Coronary artery (tissue), 2 donors: ENCODE results near the gene ARGLU1.

Experiments used
- DNase-seq: peaks from one replicate; pipeline ENCODE4 v3.0.0-alpha.2; 2017; ENCODE audit warnings: low spot score
- H3K27ac ChIP-seq, 2 donors: fragments of 200-600 bp; sonication (generic); one replicate each; pipeline ENCODE4 v1.5.1; 2016 to 2019
- H3K4me3 ChIP-seq: fragments of 200-600 bp; sonication (generic); 2 replicates; pipeline ENCODE4 v1.5.1; 2016; ENCODE audit warnings: mild to moderate bottlenecking, moderate library complexity
- TF ChIP-seq, protein P1 (sequence below): fragments of 200-600 bp; sonication (generic); IDR thresholded peaks from one replicate; pipeline ENCODE4 v1.5.1; 2019; ENCODE audit warnings: antibody characterized with exemption

ARGLU1 gene

DNA sequence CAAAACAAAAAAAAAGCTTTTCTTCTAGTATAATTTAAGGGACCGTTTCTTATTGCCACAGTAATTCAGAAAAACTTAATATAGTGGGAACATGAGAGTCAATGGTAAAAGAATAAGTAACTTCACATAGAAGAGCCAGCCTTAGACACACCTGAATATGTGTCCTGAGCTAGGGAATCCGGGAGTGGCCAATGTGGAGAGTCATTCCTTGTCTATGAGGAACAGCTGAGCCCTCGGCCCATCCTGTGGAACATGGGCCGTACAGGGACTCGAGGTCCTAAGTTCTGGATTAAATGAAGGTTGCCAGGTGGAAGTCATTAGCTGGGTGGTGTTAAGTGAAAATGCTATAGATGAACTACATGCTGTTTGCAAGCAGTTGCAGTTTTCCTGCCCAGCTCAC lies 64.7 kb downstream of the ARGLU1 start:
- Histone ChIP-seq H3K27ac (no peak overlapping the region), H3K4me3 (no peak overlapping the region)
- no peak for DNase-seq
- TF ChIP-seq, protein P1, sequence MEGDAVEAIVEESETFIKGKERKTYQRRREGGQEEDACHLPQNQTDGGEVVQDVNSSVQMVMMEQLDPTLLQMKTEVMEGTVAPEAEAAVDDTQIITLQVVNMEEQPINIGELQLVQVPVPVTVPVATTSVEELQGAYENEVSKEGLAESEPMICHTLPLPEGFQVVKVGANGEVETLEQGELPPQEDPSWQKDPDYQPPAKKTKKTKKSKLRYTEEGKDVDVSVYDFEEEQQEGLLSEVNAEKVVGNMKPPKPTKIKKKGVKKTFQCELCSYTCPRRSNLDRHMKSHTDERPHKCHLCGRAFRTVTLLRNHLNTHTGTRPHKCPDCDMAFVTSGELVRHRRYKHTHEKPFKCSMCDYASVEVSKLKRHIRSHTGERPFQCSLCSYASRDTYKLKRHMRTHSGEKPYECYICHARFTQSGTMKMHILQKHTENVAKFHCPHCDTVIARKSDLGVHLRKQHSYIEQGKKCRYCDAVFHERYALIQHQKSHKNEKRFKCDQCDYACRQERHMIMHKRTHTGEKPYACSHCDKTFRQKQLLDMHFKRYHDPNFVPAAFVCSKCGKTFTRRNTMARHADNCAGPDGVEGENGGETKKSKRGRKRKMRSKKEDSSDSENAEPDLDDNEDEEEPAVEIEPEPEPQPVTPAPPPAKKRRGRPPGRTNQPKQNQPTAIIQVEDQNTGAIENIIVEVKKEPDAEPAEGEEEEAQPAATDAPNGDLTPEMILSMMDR = no peak

DNA sequence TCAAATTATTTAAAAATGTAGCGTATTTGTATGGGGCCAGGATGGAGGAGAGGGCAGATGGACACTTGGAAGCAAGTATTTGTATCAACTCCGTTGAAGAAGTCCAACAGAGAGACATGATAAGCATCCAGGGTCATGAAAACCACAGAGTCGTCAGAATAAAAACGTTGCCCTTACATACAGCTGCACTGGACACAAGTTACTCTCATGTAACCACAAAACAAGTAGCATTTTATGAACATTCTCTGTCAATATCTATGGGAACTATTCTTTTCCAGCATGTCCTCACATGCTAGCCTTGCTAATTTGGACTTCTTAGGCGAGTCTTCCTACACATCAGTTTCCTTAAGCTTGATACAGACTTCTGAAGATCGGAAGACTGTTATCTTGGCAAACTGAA lies 67.5 kb downstream of the ARGLU1 start:
- TF ChIP-seq, protein P1 = no peak
- no peak overlapping the region for H3K4me3 ChIP-seq
- DNase-seq = no peak
- no peak overlapping the region for H3K27ac ChIP-seq

DNA sequence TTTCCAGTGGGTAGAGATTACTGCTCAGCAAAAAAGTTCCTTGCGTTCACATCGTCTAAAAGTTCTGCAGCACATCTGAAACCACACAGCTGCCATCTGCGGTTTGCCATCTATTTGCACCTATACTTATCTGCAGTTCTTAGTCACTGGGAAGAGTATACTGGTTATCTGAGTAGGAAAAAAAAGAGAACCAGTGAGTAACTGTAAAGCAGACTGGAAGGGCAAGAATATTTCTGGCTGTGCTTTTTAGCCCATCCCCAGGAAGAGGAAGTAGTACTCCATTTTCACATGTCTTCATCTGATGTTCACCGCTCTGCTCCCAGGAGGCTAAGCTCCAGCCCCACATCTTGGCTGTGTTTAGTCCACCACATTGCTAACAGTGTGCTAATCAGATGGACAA lies 68.0 kb downstream of the ARGLU1 start:
- no peak for DNase-seq
- Histone ChIP-seq H3K27ac (no peak overlapping the region), H3K4me3 (no peak overlapping the region)
- TF ChIP-seq, protein P1 = no peak

DNA sequence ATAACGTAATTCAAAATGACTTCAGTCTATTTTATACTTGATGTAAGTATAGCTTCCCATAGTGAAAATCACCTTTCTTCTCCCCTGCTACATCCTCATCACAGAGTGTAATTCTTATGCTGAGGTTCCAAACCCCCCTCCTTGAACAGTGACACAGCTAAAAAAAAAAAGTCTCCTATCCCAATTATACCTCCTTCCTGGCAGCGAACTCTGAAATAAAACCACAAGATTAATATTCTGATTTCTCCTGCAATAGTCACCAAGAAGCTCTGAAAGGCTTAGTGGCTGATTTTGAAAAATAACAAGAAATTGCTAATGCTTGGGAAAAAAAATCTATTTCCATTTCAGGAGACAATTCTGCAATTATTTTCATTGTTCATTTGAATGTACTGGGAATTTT lies 68.8 kb downstream of the ARGLU1 start:
- no peak overlapping the region for H3K4me3 ChIP-seq
- no peak overlapping the region for H3K27ac ChIP-seq
- TF ChIP-seq, protein P1 = no peak

DNA sequence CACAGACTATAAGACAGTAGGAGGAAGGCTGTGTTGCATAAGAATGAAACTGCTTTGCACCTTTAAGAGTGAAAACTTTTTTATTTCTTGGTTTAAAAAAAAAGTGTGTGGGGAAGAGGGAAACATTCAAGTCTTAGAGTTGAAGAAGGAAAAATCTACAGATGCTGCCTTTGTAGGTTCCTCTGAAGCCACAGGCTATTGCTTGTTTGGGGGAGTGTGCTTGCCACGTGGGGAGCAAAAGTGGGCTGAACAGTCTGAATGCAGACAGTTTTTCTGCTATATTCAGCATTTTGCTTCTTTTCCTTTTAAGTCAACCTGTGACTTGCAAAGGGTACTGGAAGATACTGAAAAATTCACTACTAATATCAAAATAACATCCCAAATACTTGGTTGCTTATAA lies 69.4 kb downstream of the ARGLU1 start:
- TF ChIP-seq, protein P1 = no peak
- no peak for DNase-seq
- no peak overlapping the region for H3K4me3 ChIP-seq
- no peak overlapping the region for H3K27ac ChIP-seq

More for the DNA sequence above, 68.8 kb downstream of the ARGLU1 start:
- no peak for DNase-seq

DNA sequence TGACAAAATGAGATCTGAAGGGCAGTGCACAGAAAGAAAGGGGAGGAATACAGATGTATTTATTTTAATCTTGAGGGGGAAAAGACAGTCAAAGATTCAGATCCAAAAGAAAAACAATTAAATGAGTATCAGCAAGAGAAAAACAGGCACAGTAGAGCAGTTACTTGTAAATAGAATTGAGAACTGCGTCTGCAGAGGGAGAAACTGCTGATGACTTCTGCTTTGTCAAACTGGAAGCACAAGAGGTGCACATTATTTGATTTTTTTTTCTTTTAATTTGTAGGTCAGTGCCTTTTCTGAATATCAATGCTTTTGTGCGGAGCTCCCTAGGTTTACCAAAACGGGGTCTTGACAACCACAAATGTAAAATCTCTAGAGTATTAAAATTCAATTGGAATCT lies 69.8 kb downstream of the ARGLU1 start:
- Histone ChIP-seq H3K27ac (no peak overlapping the region), H3K4me3 (no peak overlapping the region)

DNA sequence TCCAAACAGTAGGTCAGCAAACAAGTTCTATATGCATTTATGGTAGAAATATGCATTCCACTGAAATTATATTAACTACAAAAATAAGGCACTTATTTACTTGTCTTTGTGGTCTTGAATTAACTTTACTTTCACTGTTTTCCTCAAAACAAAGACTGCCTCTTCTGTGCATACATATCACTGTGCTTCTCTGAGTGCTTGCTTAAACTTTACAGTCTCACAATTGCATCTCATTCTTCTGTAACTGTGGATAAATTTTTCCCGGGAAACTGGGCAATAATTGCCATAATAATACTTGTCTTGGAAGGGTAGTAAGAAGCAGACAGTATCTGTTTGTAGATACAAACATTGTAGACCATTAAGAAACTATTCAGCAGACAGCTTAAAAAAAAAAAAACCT lies 70.9 kb downstream of the ARGLU1 start:
- TF ChIP-seq, protein P1 = no peak
- no peak for DNase-seq
- Histone ChIP-seq H3K4me3 (no peak overlapping the region), H3K27ac (peak overlapping the region in 1 of 2 donors; percentile 60)

More for the DNA sequence above, 69.8 kb downstream of the ARGLU1 start:
- TF ChIP-seq, protein P1 = no peak
- no peak for DNase-seq
